ENCODE data around the gene RNASEL.

DNA sequence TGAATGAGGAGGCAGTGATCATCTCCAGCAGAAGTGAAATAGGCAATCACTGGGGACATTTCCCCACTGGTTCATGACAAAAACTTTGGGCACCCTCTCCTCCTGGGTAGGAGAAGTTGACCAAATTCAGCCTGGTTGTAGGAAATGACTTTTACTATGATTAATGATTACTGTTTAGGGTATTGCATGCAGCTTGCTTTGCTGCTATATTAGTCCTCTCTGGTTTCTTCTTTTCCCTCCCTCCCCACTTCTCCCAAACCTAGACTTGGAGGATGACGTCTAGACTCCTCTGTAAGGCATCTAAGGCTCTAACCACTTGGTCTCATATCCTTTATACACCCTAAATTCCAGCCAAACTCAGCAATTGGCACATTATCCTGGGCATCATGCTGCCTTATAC lies 18.5 kb upstream of the RNASEL start:
- TF ChIP-seq, protein P1, sequence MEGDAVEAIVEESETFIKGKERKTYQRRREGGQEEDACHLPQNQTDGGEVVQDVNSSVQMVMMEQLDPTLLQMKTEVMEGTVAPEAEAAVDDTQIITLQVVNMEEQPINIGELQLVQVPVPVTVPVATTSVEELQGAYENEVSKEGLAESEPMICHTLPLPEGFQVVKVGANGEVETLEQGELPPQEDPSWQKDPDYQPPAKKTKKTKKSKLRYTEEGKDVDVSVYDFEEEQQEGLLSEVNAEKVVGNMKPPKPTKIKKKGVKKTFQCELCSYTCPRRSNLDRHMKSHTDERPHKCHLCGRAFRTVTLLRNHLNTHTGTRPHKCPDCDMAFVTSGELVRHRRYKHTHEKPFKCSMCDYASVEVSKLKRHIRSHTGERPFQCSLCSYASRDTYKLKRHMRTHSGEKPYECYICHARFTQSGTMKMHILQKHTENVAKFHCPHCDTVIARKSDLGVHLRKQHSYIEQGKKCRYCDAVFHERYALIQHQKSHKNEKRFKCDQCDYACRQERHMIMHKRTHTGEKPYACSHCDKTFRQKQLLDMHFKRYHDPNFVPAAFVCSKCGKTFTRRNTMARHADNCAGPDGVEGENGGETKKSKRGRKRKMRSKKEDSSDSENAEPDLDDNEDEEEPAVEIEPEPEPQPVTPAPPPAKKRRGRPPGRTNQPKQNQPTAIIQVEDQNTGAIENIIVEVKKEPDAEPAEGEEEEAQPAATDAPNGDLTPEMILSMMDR (tag by site-specific recombination; IDR thresholded peaks at IDR 0.05): no peak
- TF ChIP-seq, protein P2, sequence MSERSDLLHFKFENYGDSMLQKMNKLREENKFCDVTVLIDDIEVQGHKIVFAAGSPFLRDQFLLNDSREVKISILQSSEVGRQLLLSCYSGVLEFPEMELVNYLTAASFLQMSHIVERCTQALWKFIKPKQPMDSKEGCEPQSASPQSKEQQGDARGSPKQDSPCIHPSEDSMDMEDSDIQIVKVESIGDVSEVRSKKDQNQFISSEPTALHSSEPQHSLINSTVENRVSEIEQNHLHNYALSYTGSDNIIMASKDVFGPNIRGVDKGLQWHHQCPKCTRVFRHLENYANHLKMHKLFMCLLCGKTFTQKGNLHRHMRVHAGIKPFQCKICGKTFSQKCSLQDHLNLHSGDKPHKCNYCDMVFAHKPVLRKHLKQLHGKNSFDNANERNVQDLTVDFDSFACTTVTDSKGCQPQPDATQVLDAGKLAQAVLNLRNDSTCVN (tag by site-specific recombination; optimal IDR thresholded peaks at IDR 0.05): no peak
- TF ChIP-seq ZFP69B (tag by site-specific recombination; IDR thresholded peaks at IDR 0.05) (no peak), ZNF132 (tag by site-specific recombination; IDR thresholded peaks at IDR 0.05; ENCODE audit: borderline replicate concordance) (no peak), MZF1 (tag by site-specific recombination; IDR thresholded peaks at IDR 0.05; ENCODE audit: borderline replicate concordance) (no peak), EGR2 (tag by site-specific recombination; IDR thresholded peaks at IDR 0.05; ENCODE audit: low read depth) (no peak), ZNF23 (tag by site-specific recombination; IDR thresholded peaks at IDR 0.05; ENCODE audit: borderline replicate concordance) (no peak), ZNF600 (tag by site-specific recombination; IDR thresholded peaks at IDR 0.05) (no peak), ZSCAN5A (tag by site-specific recombination; IDR thresholded peaks at IDR 0.05) (no peak), ZNF654 (tag by site-specific recombination; IDR thresholded peaks at IDR 0.05; ENCODE audit: low read depth) (no peak)

Data from HEK293 (cell line).